ENCODE results near the gene HSD17B14. TPM values are rescaled to one million over a fixed set of nuclear protein-coding genes. Genes with fewer than 3 reads are reported as not detected.
"Not testable (repeated sequence)": the region's sequence is repeated elsewhere in the genome, so short reads cannot be mapped to it uniquely, and the experiment has no call there.

HSD17B14 gene
- total RNA-seq, 2 experiments from 2014 or later, result 0.93 to 1.3 TPM

GRCh38 chr19:48852292-48852691 lies 16.0 kb upstream of the HSD17B14 start:
- Mint-ChIP-seq H3K36me3 (ENCODE audit: low read depth) (no peaks in the 10 kb centered on the region), H3K27ac (no peak overlapping the region), H3K9me3 (no peaks in the 10 kb centered on the region), H3K4me1 (ENCODE audit: low read depth) (no peaks in the 10 kb centered on the region), H3K27me3 (no peaks in the 10 kb centered on the region), H3K4me3 (no peak overlapping the region)
- H3K9me3 ChIP-seq (ENCODE audit: control insufficient read depth in 1 of 2, insufficient read depth in 1 of 2, low read length in 2 of 2), result no peaks in the 10 kb centered on the region
- DNase-seq (no peak), ATAC-seq (ENCODE audit: poor library complexity) (no peak)
- ChIA-PET POLR2A (no interaction called here), CTCF (no interaction called here)
- TF ChIP-seq CTCF (IDR thresholded peaks at IDR 0.05), result no peak
- intact Hi-C loops (cut with DNase I, micrococcal nuclease), result no loop called here
- no peak overlapping the region for H3K27ac ChIP-seq (ENCODE audit: low read depth in 1 of 2, low read length in 2 of 2)
- H3K4me1 ChIP-seq (ENCODE audit: insufficient read depth, low read length), result no peaks in the 10 kb centered on the region
- no peaks in the 10 kb centered on the region for H3K27me3 ChIP-seq (ENCODE audit: control insufficient read depth in 1 of 2, insufficient read depth in 2 of 2, low read length in 2 of 2)
- H3K4me3 ChIP-seq (ENCODE audit: low read length), result no peak overlapping the region
- no peaks in the 10 kb centered on the region for H3K36me3 ChIP-seq (ENCODE audit: insufficient read depth, low read length)

GRCh38 chr19:48846659-48847058 lies 10.4 kb upstream of the HSD17B14 start:
- H3K36me3 ChIP-seq (ENCODE audit: insufficient read depth, low read length); H3K27ac ChIP-seq (ENCODE audit: low read depth in 1 of 2, low read length in 2 of 2); H3K27me3 ChIP-seq (ENCODE audit: control insufficient read depth in 1 of 2, insufficient read depth in 2 of 2, low read length in 2 of 2); H3K4me3 Mint-ChIP-seq; POLR2A ChIA-PET; H3K9me3 Mint-ChIP-seq; intact Hi-C loops (cut with DNase I, micrococcal nuclease); H3K4me1 Mint-ChIP-seq (ENCODE audit: low read depth); H3K4me3 ChIP-seq (ENCODE audit: low read length); H3K9me3 ChIP-seq (ENCODE audit: control insufficient read depth in 1 of 2, insufficient read depth in 1 of 2, low read length in 2 of 2); H3K36me3 Mint-ChIP-seq (ENCODE audit: low read depth); DNase-seq; H3K27me3 Mint-ChIP-seq; H3K4me1 ChIP-seq (ENCODE audit: insufficient read depth, low read length); H3K27ac Mint-ChIP-seq; ATAC-seq (ENCODE audit: poor library complexity): not testable (repeated sequence)
- CTCF ChIA-PET, result interaction anchor here (1.8 to 2.3 kb wide), 2 partner anchors 58 to 124 kb away, joined by 5 to 7 read pairs; no protein-coding TSS in a partner anchor

GRCh38 chr19:48845384-48845783 lies 9.1 kb upstream of the HSD17B14 start:
- no peak overlapping the region for H3K27ac ChIP-seq (ENCODE audit: low read depth in 1 of 2, low read length in 2 of 2)
- no peaks in the 10 kb centered on the region for H3K27me3 Mint-ChIP-seq
- no peak overlapping the region for H3K27ac Mint-ChIP-seq
- no peaks in the 10 kb centered on the region for H3K27me3 ChIP-seq (ENCODE audit: control insufficient read depth in 1 of 2, insufficient read depth in 2 of 2, low read length in 2 of 2)
- ChIA-PET POLR2A (no interaction called here), CTCF (interaction anchor here (4.6 to 4.7 kb wide), 2 partner anchors 56 to 125 kb away, joined by 31 to 67 read pairs; no protein-coding TSS in a partner anchor)
- TF ChIP-seq CTCF (IDR thresholded peaks at IDR 0.05), result no peak
- H3K4me3 Mint-ChIP-seq, result no peak overlapping the region
- intact Hi-C loops (cut with DNase I, micrococcal nuclease), result no loop called here
- H3K4me1 ChIP-seq (ENCODE audit: insufficient read depth, low read length), result no peaks in the 10 kb centered on the region
- no peaks in the 10 kb centered on the region for H3K9me3 ChIP-seq (ENCODE audit: control insufficient read depth in 1 of 2, insufficient read depth in 1 of 2, low read length in 2 of 2)
- ATAC-seq (ENCODE audit: poor library complexity) (no peak), DNase-seq (no peak)
- no peaks in the 10 kb centered on the region for H3K36me3 Mint-ChIP-seq (ENCODE audit: low read depth)
- H3K4me3 ChIP-seq (ENCODE audit: low read length), result no peak overlapping the region
- H3K36me3 ChIP-seq (ENCODE audit: insufficient read depth, low read length), result no peaks in the 10 kb centered on the region
- H3K4me1 Mint-ChIP-seq (ENCODE audit: low read depth), result no peaks in the 10 kb centered on the region
- no peaks in the 10 kb centered on the region for H3K9me3 Mint-ChIP-seq

- H3K27ac Mint-ChIP-seq, result no peak overlapping the region
Measured at GRCh38 chr19:48844472-48844871, 8.2 kb upstream of the HSD17B14 start.

More at GRCh38 chr19:48844472-48844871, 8.2 kb upstream of the HSD17B14 start:
- Mint-ChIP-seq H3K27me3 (no peaks in the 10 kb centered on the region), H3K4me1 (ENCODE audit: low read depth) (no peaks in the 10 kb centered on the region), H3K36me3 (ENCODE audit: low read depth) (no peaks in the 10 kb centered on the region), H3K9me3 (no peaks in the 10 kb centered on the region), H3K4me3 (no peak overlapping the region)
- Histone ChIP-seq H3K27me3 (ENCODE audit: control insufficient read depth in 1 of 2, insufficient read depth in 2 of 2, low read length in 2 of 2) (no peaks in the 10 kb centered on the region), H3K36me3 (ENCODE audit: insufficient read depth, low read length) (no peaks in the 10 kb centered on the region), H3K27ac (ENCODE audit: low read depth in 1 of 2, low read length in 2 of 2) (no peak overlapping the region), H3K4me1 (ENCODE audit: insufficient read depth, low read length) (no peaks in the 10 kb centered on the region), H3K4me3 (ENCODE audit: low read length) (no peak overlapping the region), H3K9me3 (ENCODE audit: control insufficient read depth in 1 of 2, insufficient read depth in 1 of 2, low read length in 2 of 2) (no peaks in the 10 kb centered on the region)
- intact Hi-C loops (cut with DNase I, micrococcal nuclease), result loop anchor here in 1 of 2 experiments (5.0 kb wide), 1 partner anchor 337 kb away; no protein-coding TSS in a partner anchor
- POLR2A ChIA-PET, result interaction anchor here (0.5 to 0.6 kb wide), 2 partner anchors 14 to 49 kb away, joined by 3 to 4 read pairs; no protein-coding TSS in a partner anchor
- DNase-seq, result no peak
- no peak for TF ChIP-seq CTCF (IDR thresholded peaks at IDR 0.05)
- no peak for ATAC-seq (ENCODE audit: poor library complexity)
- CTCF ChIA-PET, result interaction anchor here (0.6 to 4.7 kb wide), 5 partner anchors 45 to 126 kb away, joined by 3 to 67 read pairs (median 31); no protein-coding TSS in a partner anchor

All from CD4-positive, alpha-beta T cell (primary cell).